HTERT RPE-1 (cell line): Measurements from ENCODE around the gene FGR.

Source experiments
- in situ Hi-C: fragments of 300-500 bp; cut with MboI; formaldehyde crosslinking; loops from 4 replicates; pipeline ENCODE4 v1.14.3; 2020; ENCODE audit warnings: low sequenced_read_pairs

The FGR gene

DNA sequence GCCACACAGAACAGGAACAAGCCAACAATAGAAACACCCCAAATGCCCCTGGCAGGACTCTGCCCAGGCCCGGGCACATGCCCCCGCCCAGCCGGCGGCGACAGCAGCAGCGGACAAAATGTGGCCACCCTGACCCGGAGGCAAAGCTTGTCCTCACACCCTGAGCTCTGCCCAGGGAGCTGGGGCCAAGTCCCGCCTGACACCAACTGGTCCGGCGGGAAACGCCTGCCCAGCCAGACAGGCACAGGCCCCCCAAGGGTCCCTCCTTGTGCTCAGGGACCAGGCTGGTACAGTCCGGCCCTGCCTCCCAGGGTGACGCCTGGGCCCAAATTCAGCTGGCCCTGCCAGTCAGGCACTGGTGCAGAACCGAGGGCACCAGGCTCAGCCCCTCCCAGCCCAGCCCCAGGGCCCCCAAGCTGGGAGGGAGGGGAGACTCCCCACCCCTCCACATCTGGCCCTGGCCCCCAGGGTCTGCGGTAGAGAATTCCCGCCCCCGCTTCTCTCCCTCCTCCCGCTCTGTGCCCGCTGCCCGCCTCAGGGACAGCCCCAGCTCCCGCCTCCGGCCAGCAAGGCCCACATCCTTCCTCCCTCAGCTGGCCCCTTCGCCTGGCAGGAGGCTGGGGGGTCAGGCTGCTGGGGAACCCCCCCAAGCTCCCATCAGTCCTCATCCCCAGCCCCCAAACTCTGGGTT, 33.1 kb downstream of the FGR start:
- in situ Hi-C loops, result no loop called here

DNA sequence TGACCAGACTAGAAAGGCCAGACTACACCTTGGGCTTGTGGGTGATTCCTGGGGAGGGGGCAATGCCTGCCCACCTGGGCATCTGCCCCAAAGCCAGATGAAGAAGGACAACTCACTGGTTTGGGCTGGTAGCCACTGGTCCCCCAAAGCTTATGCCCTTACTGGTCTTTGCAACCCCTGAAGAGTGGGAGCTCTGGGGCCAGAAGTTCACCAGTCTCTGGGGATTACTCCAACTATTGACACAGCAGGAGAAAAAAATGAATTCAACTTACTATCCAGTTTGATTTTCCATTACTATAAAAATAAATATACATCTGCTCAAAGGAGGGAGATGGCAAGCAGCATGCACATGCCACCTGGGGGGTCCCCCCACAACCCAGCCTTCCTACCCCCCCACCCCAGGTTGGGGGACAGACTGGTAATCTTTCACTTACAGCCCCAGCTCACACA, 33.6 kb downstream of the FGR start:
- in situ Hi-C loops, result no loop called here

DNA sequence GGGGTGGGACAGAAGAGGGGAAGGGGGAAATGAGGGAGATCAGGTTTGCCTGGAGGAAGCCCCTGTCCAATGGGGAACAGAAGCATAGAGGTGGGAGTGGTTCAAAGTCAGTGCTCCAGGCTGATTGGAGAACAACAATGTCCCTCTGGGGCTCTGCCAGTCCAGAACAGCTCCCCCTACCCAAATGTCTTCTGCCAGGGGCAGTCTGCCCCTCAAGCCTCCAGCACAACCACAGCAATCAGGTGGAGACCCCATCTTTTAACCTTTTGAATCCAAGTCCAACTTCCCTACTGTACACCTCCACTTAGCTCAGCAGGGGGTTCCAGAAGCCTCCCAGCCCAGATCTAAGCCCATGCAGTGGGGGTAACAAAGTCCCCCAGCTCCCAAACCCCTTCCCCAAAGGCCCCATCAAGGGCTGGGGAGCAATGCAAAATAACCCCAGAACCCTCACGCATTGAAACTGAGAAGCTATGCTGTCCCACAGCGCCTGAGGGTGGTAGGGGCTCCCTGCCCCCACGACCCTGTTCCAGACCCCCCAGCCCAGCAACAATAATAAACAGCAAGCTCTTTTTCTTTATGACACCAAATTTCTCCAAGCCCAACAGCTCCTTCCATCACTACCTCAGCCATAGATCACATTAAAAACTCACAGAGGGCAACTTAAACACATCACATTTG, 34.3 kb downstream of the FGR start:
- in situ Hi-C loops, result no loop called here

DNA sequence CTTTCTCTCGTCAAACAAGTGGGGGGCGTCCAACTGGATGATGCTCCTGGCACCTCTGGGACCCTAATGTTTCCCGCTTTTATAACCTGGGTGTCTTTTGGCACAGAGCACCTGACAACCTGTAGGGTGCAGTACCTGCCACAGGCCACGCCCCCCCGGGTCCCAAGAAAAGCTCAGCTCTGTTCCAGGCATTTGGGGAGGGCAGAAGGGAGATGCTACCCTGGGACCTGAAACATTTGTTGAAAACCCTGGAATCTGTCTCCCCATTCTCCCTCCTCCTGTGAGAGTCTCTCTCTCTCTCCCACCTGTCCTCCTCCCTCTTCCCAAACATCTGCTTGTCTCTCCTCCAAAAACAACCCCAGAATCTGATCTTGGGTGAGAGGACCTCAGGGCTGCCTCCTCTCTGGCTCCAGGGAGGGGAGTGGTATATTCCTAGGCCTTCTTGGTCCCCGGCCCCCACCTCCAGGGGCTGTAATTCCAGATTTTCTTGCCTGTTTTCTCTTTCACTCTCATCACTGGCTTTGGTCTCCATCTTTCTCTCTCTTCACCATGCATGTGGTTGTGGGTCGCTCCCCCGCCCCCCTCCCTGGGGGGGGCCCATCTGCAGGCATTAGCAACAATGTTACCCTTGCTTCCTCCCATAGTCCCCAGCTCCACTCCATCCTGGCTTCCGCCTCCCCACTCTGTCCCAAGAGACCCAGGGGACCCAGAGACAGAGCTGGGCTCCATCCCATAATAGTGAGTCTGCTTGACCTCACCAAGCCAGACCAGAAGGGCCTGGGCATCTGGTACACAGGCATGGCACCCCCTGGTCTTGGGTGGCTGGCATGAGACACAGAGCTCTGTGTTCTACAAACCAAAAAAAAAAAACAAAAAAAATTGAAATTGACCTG, 35.1 kb downstream of the FGR start:
- in situ Hi-C loops, result no loop called here

DNA sequence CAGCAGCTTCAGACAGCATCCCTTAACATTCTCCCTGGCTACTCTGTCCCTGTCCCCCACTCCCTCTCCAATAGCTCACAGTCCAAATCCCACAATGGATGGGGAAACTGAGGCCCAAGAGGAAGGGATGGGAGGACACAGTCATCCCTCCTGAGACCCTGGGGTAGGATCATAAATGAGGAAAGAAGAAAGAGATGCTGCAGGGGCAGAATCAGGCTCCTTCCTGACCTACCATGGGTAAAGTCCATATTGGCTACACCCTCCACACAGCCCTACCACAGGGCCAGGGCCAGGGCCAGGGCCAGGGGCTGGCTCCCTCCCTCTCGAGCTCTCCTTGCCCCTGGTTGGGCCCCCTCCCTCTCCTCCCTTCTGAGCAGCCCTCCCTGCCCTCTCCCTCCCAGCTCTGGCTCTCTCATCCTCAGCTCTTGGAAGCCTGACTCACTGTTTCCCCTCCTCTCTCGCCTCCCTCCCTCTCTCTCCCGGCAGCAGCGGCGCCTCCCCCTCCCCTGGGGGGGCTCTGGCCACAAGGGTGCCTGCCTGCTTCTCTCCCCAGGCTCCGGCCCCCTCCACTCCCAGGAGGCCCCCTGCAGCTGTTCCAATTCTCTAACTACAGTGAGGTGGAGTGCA, 36.0 kb downstream of the FGR start:
- in situ Hi-C loops, result no loop called here

DNA sequence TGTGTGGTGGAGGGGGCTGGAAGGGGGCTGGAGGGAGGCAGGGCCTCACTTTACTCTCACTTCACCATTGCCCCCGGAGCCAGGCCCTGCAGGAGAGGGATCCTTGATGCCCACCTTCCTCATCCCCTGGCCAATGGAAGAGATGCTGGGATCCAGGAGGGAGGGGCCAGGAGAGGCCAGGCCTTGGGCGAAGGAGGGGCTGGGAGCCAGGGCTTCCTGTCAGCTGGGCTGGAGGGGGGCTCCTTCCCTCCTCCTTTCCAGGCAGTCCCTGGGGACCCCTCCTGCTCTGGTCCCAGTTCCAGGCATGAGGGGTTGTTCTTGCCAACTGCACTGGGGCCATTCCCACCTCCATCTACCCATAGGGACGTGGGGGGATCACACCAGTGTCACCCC, 36.7 kb downstream of the FGR start:
- in situ Hi-C loops, result no loop called here

DNA sequence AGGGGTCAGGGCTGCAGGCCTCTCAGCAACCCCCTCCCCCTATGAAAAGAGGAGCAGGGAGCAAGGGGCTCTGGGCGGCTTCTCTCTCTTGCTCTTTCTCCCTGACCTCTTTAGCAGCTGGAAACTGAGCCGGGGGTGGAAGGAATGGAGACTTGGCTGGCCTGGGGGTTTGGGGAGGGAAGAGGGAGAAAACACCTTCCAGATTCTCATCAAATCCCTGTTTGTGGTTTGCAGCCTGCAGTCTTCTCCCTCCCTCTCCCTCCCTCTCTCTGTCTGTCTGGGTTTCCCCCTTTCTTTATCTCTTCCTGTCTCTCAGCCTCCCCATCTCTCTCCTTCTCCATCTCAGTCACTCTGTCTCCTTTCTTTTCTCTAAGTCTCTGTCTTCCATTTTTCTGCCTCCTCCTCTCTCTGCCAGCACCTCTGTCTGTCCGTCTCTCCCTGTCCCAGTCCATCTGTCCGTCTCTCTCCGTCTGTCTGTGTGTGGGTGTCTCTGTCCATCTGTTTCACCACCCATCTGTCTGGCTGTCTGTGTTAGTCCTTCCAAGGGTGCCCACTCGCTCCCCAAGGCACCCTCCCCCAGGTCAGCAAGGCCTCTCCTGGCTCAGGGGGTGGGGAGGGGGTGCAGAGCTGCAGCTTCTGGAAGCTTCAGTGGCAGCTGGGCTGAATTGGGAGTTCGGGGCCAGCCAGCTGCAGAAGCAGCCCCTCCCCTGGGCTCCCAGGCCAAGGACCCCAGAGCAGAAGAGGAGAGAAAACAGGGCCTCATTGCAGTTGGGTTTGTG, 37.3 kb downstream of the FGR start:
- in situ Hi-C loops, result no loop called here

DNA sequence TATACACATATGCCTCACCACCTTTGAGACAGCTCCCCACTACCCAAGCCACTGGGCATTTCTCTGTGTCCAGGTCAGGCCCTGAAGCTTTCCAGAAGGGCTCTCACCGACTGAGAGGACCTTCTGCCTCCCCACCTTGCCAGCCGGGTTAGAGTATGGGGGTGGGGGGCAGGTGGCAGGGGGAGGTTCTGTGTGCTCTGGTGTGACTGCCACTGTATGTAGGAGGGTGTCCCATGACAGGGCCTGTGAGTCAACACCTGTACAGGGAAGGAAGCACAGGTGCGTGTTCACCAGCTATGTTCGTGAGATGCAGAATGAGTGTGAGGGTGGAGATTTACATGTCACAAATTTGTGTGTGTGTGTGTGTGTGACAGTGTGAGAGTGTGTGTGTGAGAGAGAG, 38.0 kb downstream of the FGR start:
- in situ Hi-C loops, result no loop called here

DNA sequence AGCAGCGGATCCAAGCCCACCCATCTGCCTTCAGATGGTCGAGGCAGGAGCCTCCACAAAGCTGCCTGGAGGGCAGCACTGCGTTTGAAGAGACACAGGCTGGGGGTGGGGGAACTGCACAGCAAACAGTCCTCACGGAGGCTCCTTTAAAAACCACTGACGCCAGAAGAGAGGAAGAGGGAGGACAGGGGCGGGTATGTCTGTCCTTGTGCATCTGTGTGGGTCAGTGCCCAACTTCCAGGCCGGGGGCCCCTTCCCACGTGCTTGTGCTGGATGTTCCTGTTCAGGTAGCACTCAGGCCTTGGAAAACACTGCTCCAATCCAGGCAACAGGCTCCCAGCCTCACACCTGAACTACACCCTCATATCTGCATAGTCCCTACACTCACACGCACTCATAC, 38.7 kb downstream of the FGR start:
- in situ Hi-C loops, result no loop called here

DNA sequence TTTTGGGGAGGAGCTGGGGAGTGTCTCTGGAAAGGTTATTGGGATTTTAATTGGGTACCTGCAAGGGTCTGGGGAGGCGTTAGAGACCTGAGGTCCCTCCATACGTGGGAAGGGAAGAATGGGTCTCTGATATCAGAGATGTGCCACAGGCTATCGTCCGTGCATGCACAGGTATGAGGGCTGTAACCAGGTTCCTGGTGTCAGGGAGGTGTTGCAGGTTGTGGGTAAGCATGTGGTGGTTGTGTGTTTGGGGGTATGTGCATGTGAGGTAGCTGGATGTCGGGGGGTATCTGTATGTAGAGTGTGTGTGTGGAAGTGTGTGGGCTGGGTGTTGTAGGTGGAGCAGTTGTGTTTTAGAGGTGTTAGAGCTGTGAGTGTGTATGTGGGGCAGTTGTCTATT, 39.4 kb downstream of the FGR start:
- in situ Hi-C loops, result no loop called here

DNA sequence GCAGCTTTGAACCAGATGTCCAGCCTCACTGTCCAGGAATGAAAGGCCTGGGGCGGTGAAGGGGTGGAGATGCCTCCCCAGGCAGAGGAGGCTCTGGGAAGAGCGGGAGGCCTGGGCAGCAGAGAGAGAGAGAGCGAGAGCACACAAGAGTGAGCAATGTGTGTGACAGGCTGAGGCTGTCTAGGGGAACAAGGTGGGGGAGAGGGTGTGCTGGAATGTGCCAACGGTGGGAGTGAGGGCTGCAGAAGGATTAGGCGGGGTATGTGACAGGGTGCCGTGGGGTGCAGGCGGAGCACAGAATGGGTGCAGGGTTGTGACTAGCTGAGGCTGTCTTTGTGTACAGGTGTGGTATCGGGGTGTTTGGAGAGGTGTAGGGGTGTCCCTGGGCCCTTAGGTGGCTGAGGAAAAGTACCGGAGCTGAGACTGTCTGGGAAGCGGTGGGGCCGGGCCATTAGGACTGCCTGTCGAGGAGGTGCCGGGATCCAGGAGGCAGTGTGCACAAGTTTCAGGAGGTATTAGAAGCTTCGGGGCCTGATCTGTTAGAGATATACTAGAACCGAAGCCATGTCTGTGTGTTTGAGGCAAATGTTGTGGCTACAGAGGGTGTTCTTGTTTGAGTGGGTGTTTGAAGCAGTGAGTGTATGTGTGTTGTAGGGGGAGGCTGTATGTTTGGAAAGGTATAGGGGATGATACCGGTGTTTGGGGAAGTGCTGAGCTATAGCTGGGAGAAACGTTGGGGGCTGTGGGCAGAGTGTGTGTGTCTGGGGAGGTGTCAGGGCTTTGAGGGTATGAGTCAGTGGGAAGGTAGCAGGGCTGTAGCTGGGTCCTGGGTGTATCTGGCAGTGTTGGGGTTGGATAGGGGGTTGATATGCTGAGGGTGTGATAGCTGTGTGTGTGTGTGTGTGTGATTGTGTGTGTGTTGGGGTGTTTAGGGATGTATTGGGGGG, 40.1 kb downstream of the FGR start:
- in situ Hi-C loops, result no loop called here

DNA sequence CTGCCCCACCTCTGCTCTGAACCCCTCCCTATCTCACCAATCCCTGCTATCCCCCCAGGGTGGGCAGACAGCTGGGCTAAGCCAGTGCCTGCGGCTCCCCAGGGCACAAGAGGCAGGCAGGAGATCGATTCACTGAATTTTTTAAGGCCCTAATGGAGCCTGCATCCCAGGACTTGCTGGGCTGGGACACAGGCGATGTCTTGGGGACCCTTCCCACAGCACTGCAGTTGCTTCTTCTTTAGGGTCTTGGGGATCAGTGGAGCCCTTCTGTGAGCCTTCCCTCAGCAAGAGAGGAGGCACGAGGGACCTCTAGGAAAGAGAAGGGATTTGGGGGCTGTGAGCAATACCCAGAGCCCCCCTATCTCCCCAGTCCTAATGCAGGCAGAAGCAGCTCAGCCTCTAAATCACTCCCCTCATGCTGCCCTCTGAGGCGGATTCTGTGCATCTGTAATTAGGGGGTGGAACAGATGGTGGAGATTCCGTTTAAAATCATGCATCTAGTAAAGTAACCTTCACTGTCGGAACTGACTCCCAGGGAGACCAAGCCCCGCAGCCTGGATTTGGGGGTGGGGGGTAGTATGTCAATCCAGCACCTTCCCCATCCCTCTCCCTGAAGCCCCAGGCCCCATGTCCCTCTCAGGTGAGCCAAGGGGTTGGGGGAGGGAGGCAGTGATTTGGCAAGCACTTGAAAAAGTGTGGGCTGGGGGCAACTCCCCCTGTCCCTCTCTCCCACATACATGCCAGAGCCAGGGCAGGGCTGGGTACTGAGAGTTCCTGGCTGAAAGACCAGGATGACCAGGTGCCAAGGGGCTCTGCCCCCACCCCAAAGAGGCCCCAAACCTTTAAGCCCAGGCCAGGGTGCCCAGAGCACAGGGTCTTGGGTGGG, 41.1 kb downstream of the FGR start:
- in situ Hi-C loops, result no loop called here

DNA sequence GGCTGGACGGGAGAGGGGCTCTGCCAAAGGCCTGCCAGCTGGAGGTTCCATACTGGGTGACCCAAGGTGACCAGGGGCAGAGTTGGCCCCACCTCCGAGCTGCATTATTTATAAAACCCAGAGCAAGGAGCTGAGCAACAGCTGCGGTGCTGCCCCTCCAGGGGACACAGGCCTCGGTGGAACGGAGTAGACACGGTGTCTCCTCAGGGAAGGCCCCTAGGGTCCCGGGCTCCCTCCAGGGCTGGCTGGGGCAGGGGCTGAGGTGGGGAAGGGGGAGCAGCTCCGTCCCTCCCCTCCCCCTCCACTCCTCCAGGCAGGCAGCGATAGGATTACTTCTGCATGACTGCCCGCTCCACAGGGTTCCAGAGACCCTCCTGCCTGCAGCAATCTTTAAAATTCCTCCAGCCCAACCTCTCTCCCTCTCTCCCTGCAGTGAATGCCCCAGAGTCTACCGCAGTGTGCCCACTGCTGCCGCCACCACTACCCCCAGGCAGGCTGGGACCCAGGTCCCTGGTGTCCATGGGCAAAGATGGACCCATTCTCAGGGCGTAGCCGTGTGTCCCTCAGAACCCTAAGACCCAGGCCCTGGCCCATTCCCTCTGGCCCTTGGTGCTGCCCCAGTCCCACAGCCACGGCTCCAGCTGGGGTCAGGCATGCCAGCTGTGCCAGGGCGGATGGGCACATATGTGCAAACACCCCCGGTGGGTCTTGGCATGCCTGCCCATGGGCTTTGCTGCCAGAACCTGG, 41.9 kb downstream of the FGR start:
- in situ Hi-C loops, result no loop called here

DNA sequence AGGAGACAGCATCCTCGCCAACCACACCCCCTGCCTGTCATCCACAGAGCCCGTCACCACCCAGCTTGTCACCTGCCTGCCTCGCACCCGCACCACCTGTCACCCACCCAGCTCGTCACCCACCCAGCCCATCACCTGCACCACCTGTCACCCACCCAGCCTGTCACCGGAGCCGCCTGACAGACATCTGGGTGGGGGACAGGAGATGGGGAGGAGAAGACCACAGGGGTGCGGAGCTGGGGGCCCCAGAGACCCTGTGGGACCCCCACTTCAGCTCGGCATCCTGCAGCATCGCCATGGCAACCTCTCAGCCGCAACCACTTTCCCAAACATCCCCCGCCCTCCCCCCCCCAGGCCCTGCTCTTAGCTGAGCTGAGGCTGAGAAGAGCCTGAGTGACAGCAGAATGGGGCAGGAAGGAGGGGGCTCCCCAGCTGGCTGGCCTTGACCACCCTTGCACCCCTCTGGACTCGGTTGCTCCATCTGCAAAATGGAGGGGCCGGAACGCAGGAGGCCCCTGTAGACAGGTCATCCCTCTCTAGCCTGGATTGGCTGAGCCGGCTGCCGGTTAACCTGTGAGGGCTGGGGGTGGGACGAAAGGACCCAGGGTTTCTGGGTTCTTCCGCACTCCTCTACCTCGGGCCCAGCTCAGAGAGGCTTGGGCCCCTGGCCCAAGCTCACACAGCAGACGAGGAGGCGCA, 42.6 kb downstream of the FGR start:
- in situ Hi-C loops, result no loop called here

DNA sequence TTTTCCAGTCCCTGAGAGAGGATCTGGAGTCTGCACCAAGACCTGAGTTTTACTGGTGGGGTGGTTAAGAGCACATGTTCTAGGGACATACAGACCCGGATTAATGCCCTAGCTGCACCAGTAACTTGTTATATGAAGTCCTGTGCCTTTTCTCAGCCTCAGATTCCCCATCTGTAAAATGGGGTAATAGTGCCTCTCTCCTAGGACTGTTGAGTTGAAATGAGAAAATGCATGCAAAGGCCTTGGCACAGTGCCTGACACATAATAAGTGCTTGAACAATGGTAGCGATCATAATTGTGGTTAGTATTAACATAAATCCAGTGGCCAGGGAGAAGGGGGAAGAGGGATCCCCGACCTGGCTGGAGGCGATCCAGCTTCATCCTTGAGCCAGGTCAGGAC, 43.4 kb downstream of the FGR start:
- in situ Hi-C loops, result no loop called here

DNA sequence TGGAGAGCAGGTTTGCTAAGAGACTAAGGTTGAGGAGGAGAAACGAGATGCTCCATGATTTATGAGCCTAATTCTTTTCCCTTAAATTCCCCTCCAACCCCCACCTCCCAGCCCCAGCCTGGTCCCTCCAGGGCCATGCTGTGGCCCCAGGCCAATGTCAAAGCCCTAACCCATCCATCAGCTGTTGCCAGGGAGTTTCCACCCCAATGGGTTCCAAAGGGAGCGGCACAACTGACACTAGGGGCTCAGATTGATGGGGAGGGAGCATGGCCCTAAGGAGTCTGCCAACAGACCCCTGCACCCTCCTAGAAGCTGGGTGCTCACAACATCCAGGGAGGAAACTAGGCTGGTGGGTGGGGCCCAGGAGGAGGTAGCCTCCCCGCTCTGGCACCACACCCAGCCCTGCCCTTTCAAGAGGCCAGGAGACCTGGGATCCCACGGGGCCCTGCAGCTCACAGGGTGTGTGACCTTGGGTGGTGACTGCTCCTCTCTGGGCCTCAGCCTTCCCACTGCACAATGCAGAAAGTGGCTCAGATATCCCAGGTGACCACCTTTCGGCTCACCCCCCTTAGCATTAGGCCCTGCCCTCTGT, 44.0 kb downstream of the FGR start:
- in situ Hi-C loops, result no loop called here
